ENCODE measurements around the gene SPEG.

Gene SPEG

GRCh38 chr2:219547621-219548020 is 113.0 kb downstream of the SPEG start:
- DNase-seq (ENCODE audit: low read depth, low spot score), result no peak

Measured in astrocyte of the hippocampus (primary cell).